HFF-Myc (cell line): ENCODE data around the gene CFAP46.

Source experiments
- DNase-seq: peaks from one replicate; pipeline ENCODE4 v3.0.0-alpha.2; 2011; ENCODE audit warnings: low read depth; ENCODE audit errors: extremely low read depth
- H3K4me3 ChIP-seq: replicated peaks from 2 replicates; pipeline ENCODE4 v1.5.1; 2011; ENCODE audit warnings: low read depth, mild to moderate bottlenecking, control low read depth, low read length
- TF ChIP-seq, protein P1 (sequence below): IDR thresholded peaks from 2 replicates; pipeline ENCODE4 v1.5.1; 2012; ENCODE audit warnings: mild to moderate bottlenecking, low read depth, low read length, control low read depth; ENCODE audit errors: missing control alignments

Gene CFAP46

GRCh38 chr10:132762267-132762666 is 180.1 kb downstream of the CFAP46 start:
- DNase-seq, result no peak
- no peak overlapping the region for H3K4me3 ChIP-seq
- TF ChIP-seq, protein P1, sequence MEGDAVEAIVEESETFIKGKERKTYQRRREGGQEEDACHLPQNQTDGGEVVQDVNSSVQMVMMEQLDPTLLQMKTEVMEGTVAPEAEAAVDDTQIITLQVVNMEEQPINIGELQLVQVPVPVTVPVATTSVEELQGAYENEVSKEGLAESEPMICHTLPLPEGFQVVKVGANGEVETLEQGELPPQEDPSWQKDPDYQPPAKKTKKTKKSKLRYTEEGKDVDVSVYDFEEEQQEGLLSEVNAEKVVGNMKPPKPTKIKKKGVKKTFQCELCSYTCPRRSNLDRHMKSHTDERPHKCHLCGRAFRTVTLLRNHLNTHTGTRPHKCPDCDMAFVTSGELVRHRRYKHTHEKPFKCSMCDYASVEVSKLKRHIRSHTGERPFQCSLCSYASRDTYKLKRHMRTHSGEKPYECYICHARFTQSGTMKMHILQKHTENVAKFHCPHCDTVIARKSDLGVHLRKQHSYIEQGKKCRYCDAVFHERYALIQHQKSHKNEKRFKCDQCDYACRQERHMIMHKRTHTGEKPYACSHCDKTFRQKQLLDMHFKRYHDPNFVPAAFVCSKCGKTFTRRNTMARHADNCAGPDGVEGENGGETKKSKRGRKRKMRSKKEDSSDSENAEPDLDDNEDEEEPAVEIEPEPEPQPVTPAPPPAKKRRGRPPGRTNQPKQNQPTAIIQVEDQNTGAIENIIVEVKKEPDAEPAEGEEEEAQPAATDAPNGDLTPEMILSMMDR, result no peak

GRCh38 chr10:132761395-132762060 is 180.8 kb downstream of the CFAP46 start:
- no peak for DNase-seq
- H3K4me3 ChIP-seq, result no peak overlapping the region
- TF ChIP-seq, protein P1, result no peak

DNA sequence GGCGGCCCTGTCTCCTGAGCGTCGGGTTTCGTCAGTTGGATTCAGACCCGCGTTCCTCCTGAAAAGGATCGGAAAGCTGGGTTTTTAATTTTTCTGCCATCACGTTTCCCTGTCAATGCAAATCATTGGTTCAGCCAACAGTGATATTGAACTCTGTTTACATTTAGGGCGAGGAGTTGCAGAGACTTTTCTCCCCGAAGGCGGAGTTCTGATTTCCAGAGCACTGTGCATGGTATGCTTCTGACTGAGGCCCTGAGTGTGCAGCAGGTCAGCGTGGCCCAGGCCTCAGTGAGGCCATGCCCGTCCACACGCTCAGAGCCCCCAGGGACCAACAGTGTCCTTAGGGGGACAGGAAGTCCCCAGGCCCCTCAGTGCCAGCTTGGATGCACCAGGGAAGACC is 183.5 kb downstream of the CFAP46 start:
- TF ChIP-seq, protein P1, result no peak

More for the DNA sequence above, 183.5 kb downstream of the CFAP46 start:
- DNase-seq, result no peak
- H3K4me3 ChIP-seq, result no peak overlapping the region
